Peyer's patch (tissue), 4 donors: ENCODE data around the gene TGFA.

Source experiments
- CTCF ChIP-seq, 6 experiments: fragments of 450-650 bp in 4 of 6; fragments of 200-600 bp in 2 of 6; sonication (generic) in 1 of 6; IDR thresholded peaks; one replicate each; pipeline ENCODE4 v1.5.1; 2017 to 2019; ENCODE audit warnings: antibody characterized with exemption in 6 of 6, mild to moderate bottlenecking in 3 of 6, moderate library complexity in 1 of 6
- POLR2A ChIP-seq, 2 donors: fragments of 450-650 bp; IDR thresholded peaks; one replicate each; pipeline ENCODE4 v1.5.1; 2017; ENCODE audit warnings: antibody characterized with exemption in 2 of 2, mild to moderate bottlenecking in 2 of 2, moderate library complexity in 2 of 2

GRCh38 chr2:70418514-70418913 lies 135.1 kb downstream of the TGFA start:
- no peak for TF ChIP-seq POLR2A (IDR thresholded peaks at IDR 0.05)
- TF ChIP-seq CTCF (IDR thresholded peaks at IDR 0.05): no peak
